Mesothelial cell of epicardium (in vitro differentiated cells): ENCODE data around the gene CEP131. TPM values are rescaled to one million over a fixed set of nuclear protein-coding genes. Genes with fewer than 3 reads are reported as not detected.
A peak's percentile ranks its signal among the peaks of the same experiment; 100 is the strongest.

Experiments used
- DNase-seq, 2 experiments: peaks; one replicate each; pipeline ENCODE4 v3.0.0; 2021; ENCODE audit warnings: low spot score in 2 of 2; ENCODE audit not compliant: unreplicated experiment in 2 of 2
- H3K27ac Mint-ChIP-seq: 2 replicates; pipeline ENCODE4 v1.8.0; 2021; ENCODE audit warnings: mixed read lengths
- H3K27me3 Mint-ChIP-seq: 2 replicates; pipeline ENCODE4 v1.8.0; 2021; ENCODE audit warnings: low read depth, mixed read lengths
- H3K36me3 Mint-ChIP-seq: 2 replicates; pipeline ENCODE4 v1.8.0; 2021; ENCODE audit warnings: mixed read lengths
- H3K4me1 Mint-ChIP-seq: 2 replicates; pipeline ENCODE4 v1.8.0; 2021; ENCODE audit warnings: mixed read lengths
- H3K4me3 Mint-ChIP-seq: 2 replicates; pipeline ENCODE4 v1.8.0; 2021; ENCODE audit warnings: mild to moderate bottlenecking, moderate library complexity, mixed read lengths
- H3K9me3 Mint-ChIP-seq: 2 replicates; pipeline ENCODE4 v1.8.0; 2021; ENCODE audit warnings: mixed read lengths
- total RNA-seq: library from RNA; stranded (reverse); gene quantifications from 3 replicates; pipeline ENCODE4 v1.2.1, GENCODE V29; 2021
- TF ChIP-seq, protein P1 (sequence below): fragments of 200-600 bp; sonication (generic); IDR thresholded peaks from one replicate; pipeline ENCODE4 v1.5.0; 2021; ENCODE audit warnings: antibody characterized with exemption; ENCODE audit not compliant: unreplicated experiment

Gene CEP131
- total RNA-seq, 1 donor from 2014 or later, result 27.3 TPM

- Mint-ChIP-seq H3K27me3 (no peaks in the 10 kb centered on the region), H3K27ac (no peak overlapping the region), H3K4me3 (no peak overlapping the region), H3K9me3 (no peaks in the 10 kb centered on the region), H3K4me1 (no peaks in the 10 kb centered on the region), H3K36me3 (no peaks in the 10 kb centered on the region)
- TF ChIP-seq, protein P1, sequence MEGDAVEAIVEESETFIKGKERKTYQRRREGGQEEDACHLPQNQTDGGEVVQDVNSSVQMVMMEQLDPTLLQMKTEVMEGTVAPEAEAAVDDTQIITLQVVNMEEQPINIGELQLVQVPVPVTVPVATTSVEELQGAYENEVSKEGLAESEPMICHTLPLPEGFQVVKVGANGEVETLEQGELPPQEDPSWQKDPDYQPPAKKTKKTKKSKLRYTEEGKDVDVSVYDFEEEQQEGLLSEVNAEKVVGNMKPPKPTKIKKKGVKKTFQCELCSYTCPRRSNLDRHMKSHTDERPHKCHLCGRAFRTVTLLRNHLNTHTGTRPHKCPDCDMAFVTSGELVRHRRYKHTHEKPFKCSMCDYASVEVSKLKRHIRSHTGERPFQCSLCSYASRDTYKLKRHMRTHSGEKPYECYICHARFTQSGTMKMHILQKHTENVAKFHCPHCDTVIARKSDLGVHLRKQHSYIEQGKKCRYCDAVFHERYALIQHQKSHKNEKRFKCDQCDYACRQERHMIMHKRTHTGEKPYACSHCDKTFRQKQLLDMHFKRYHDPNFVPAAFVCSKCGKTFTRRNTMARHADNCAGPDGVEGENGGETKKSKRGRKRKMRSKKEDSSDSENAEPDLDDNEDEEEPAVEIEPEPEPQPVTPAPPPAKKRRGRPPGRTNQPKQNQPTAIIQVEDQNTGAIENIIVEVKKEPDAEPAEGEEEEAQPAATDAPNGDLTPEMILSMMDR, result no peak
- no peak for DNase-seq
These were observed 27.5 kb downstream of the CEP131 start for GRCh38 chr17:81194941-81195901.

- no peaks in the 10 kb centered on the region for H3K27me3 Mint-ChIP-seq
- no peak for DNase-seq
- no peaks in the 10 kb centered on the region for H3K4me1 Mint-ChIP-seq
- TF ChIP-seq, protein P1, result no peak
- no peaks in the 10 kb centered on the region for H3K36me3 Mint-ChIP-seq
- H3K4me3 Mint-ChIP-seq, result no peak overlapping the region
- H3K27ac Mint-ChIP-seq, result no peak overlapping the region
- H3K9me3 Mint-ChIP-seq, result no peaks in the 10 kb centered on the region
These were observed 28.5 kb downstream of the CEP131 start for GRCh38 chr17:81194225-81194760.

GRCh38 chr17:81193470-81194224 is 29.1 kb downstream of the CEP131 start:
- no peak for DNase-seq
- Mint-ChIP-seq H3K4me1 (no peaks in the 10 kb centered on the region), H3K27ac (no peak overlapping the region), H3K9me3 (no peaks in the 10 kb centered on the region), H3K36me3 (no peaks in the 10 kb centered on the region), H3K27me3 (no peaks in the 10 kb centered on the region), H3K4me3 (no peak overlapping the region)
- TF ChIP-seq, protein P1, result no peak

GRCh38 chr17:81193051-81193410 is 29.7 kb downstream of the CEP131 start:
- Mint-ChIP-seq H3K4me1 (no peaks in the 10 kb centered on the region), H3K4me3 (no peak overlapping the region), H3K9me3 (no peaks in the 10 kb centered on the region), H3K36me3 (no peaks in the 10 kb centered on the region), H3K27ac (no peak overlapping the region), H3K27me3 (no peaks in the 10 kb centered on the region)
- TF ChIP-seq, protein P1, result no peak
- DNase-seq, result no peak

DNA sequence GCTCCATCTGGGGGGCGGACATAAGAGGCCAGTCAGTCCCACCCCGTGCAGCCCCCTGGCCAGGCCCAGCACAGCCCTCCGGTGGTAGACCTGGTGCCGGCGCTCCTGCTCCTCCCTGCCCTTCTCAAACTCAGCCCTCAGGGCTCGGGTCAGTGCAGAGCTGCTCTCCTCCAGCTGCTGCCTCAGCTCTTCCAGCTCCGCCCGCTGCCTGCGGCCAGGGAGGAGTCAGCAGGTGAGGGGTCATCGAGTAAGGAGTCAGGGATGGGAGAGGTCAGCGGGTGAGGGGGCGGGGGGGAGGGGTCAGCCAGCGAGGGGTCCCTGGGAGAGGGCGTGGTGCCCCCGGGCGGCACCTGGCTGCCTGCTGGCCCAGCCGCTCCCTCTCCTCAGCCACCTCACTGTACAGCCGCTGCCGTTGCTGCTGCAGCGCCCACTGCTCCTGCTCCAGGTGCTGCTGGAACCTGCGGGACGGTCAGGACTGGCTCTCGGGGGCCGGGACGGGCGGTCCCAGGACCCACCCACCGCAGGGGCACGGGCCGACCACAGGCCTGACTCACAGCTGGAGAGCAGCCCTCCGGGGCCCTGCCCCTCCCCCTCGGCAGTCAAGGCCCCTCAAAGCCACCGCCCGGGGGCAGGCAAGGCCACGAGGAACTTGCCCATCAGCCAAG is 30.2 kb downstream of the CEP131 start:
- no peaks in the 10 kb centered on the region for H3K4me1 Mint-ChIP-seq
- H3K27me3 Mint-ChIP-seq, result no peaks in the 10 kb centered on the region
- H3K27ac Mint-ChIP-seq, result no peak overlapping the region
- H3K36me3 Mint-ChIP-seq, result no peaks in the 10 kb centered on the region
- H3K9me3 Mint-ChIP-seq, result no peaks in the 10 kb centered on the region
- TF ChIP-seq, protein P1, result no peak
- peak in 1 of 2 experiments; percentile 17 for DNase-seq
- H3K4me3 Mint-ChIP-seq, result no peak overlapping the region
